ENCODE measurements around the gene INPP4B.

INPP4B gene

GRCh38 chr4:142358656-142359055 lies 487.4 kb downstream of the INPP4B start:
- Histone ChIP-seq H4K20me1 (ENCODE audit: insufficient read depth, low read length) (no peaks in the 10 kb centered on the region), H3F3A (ENCODE audit: insufficient read depth, low read length) (no peaks in the 10 kb centered on the region), H3K9ac (ENCODE audit: low read length) (no peak overlapping the region), H3K4me1 (ENCODE audit: insufficient read depth, low read length, severe bottlenecking) (no peaks in the 10 kb centered on the region), H3K27me3 (ENCODE audit: insufficient read depth, low read length) (no peaks in the 10 kb centered on the region), H3K27ac (ENCODE audit: low read depth, low read length, poor library complexity, severe bottlenecking) (no peak overlapping the region), H3K79me2 (ENCODE audit: insufficient read depth, low read length) (no peaks in the 10 kb centered on the region), H3K4me3 (ENCODE audit: low read depth, low read length, poor library complexity, severe bottlenecking) (no peak overlapping the region), H2AFZ (ENCODE audit: low read length) (no peak overlapping the region), H3K9me3 (ENCODE audit: low read length) (no peaks in the 10 kb centered on the region), H3K9me2 (ENCODE audit: low read depth, low read length) (no peaks in the 10 kb centered on the region), H3K36me3 (ENCODE audit: insufficient read depth, low read length) (no peaks in the 10 kb centered on the region), H3K4me2 (ENCODE audit: low read length) (no peak overlapping the region)
- TF ChIP-seq CTCF (IDR thresholded peaks at IDR 0.05; ENCODE audit: low read length) (no peak), EZH2 (IDR thresholded peaks at IDR 0.05; ENCODE audit: borderline replicate concordance, low read length) (no peak)

- Histone ChIP-seq H3K4me3 (ENCODE audit: low read depth, low read length, poor library complexity, severe bottlenecking) (no peak overlapping the region), H3K9me3 (ENCODE audit: low read length) (no peaks in the 10 kb centered on the region), H3K4me1 (ENCODE audit: insufficient read depth, low read length, severe bottlenecking) (no peaks in the 10 kb centered on the region), H3K36me3 (ENCODE audit: insufficient read depth, low read length) (no peaks in the 10 kb centered on the region), H3K79me2 (ENCODE audit: insufficient read depth, low read length) (no peaks in the 10 kb centered on the region), H3K27me3 (ENCODE audit: insufficient read depth, low read length) (no peaks in the 10 kb centered on the region), H4K20me1 (ENCODE audit: insufficient read depth, low read length) (no peaks in the 10 kb centered on the region), H2AFZ (ENCODE audit: low read length) (no peak overlapping the region), H3F3A (ENCODE audit: insufficient read depth, low read length) (no peaks in the 10 kb centered on the region), H3K9ac (ENCODE audit: low read length) (no peak overlapping the region), H3K27ac (ENCODE audit: low read depth, low read length, poor library complexity, severe bottlenecking) (no peak overlapping the region), H3K4me2 (ENCODE audit: low read length) (no peak overlapping the region), H3K9me2 (ENCODE audit: low read depth, low read length) (no peaks in the 10 kb centered on the region)
- TF ChIP-seq EZH2 (IDR thresholded peaks at IDR 0.05; ENCODE audit: borderline replicate concordance, low read length) (no peak), CTCF (IDR thresholded peaks at IDR 0.05; ENCODE audit: low read length) (no peak)
Observed at GRCh38 chr4:142356801-142357200, 489.3 kb downstream of the INPP4B start.

GRCh38 chr4:142356118-142356759 lies 489.9 kb downstream of the INPP4B start:
- H3K9ac ChIP-seq (ENCODE audit: low read length): no peak overlapping the region
- no peak overlapping the region for H3K4me2 ChIP-seq (ENCODE audit: low read length)
- no peaks in the 10 kb centered on the region for H4K20me1 ChIP-seq (ENCODE audit: insufficient read depth, low read length)
- no peak overlapping the region for H2AFZ ChIP-seq (ENCODE audit: low read length)
- no peaks in the 10 kb centered on the region for H3K9me2 ChIP-seq (ENCODE audit: low read depth, low read length)
- H3K9me3 ChIP-seq (ENCODE audit: low read length): no peaks in the 10 kb centered on the region
- H3K4me3 ChIP-seq (ENCODE audit: low read depth, low read length, poor library complexity, severe bottlenecking): no peak overlapping the region
- TF ChIP-seq CTCF (IDR thresholded peaks at IDR 0.05; ENCODE audit: low read length) (no peak), EZH2 (IDR thresholded peaks at IDR 0.05; ENCODE audit: borderline replicate concordance, low read length) (no peak)
- H3K79me2 ChIP-seq (ENCODE audit: insufficient read depth, low read length): no peaks in the 10 kb centered on the region
- no peaks in the 10 kb centered on the region for H3F3A ChIP-seq (ENCODE audit: insufficient read depth, low read length)
- no peaks in the 10 kb centered on the region for H3K27me3 ChIP-seq (ENCODE audit: insufficient read depth, low read length)
- H3K36me3 ChIP-seq (ENCODE audit: insufficient read depth, low read length): no peaks in the 10 kb centered on the region
- H3K27ac ChIP-seq (ENCODE audit: low read depth, low read length, poor library complexity, severe bottlenecking): no peak overlapping the region
- H3K4me1 ChIP-seq (ENCODE audit: insufficient read depth, low read length, severe bottlenecking): no peaks in the 10 kb centered on the region
